H1 (cell line): ENCODE data around the gene RENBP. TPM values are rescaled to one million over a fixed set of nuclear protein-coding genes. Genes with fewer than 3 reads are reported as not detected.

ENCODE experiments used
- CTCF ChIA-PET: fragments of 300-600 bp; sonication (Branson Sonifier 250); formaldehyde crosslinking; loops from one replicate; lab custom pipeline; 2021; ENCODE audit not compliant: partially characterized antibody; lab: Charles Lee
- POLR2A ChIA-PET: fragments of 300-600 bp; sonication (Branson Sonifier 250); formaldehyde crosslinking; loops from one replicate; lab custom pipeline; 2021; ENCODE audit warnings: inconsistent platforms; ENCODE audit not compliant: partially characterized antibody; lab: Charles Lee
- DNase-seq, 2 experiments: peaks; one replicate each; pipeline versions ENCODE4 v3.0.0 to v3.0.0-alpha.2; 2010 to 2022; ENCODE audit warnings: low spot score in 2 of 2, low read depth in 1 of 2, mixed read lengths in 1 of 2
- FAIRE-seq: peaks from 2 replicates; lab custom pipeline; 2011; peaks lifted over from hg19 to GRCh38; lab: Jason Lieb, UNC
- H2AFZ ChIP-seq: 2 replicates; pipeline ENCODE4 v1.8.1; 2012; ENCODE audit warnings: low read length, inconsistent platforms
- H2AK5ac ChIP-seq: 2 replicates; pipeline ENCODE4 v1.6.1; 2013; ENCODE audit warnings: low read depth, low read length
- H2BK120ac ChIP-seq: replicated peaks from 2 replicates; pipeline ENCODE3; 2013; ENCODE audit warnings: low read depth, low read length, inconsistent platforms
- H2BK12ac ChIP-seq: 2 replicates; pipeline ENCODE4 v1.6.1; 2013; ENCODE audit warnings: low read depth, low read length
- H2BK15ac ChIP-seq: 2 replicates; pipeline ENCODE4 v1.6.1; 2013; ENCODE audit warnings: low read length
- H2BK20ac ChIP-seq: 2 replicates; pipeline ENCODE4 v1.6.1; 2013; ENCODE audit warnings: low read length
- H2BK5ac ChIP-seq: 2 replicates; pipeline ENCODE4 v1.6.1; 2013; ENCODE audit warnings: low read depth, low read length
- H3K14ac ChIP-seq: 2 replicates; pipeline ENCODE4 v1.6.1; 2013; ENCODE audit warnings: inconsistent platforms; ENCODE audit not compliant: insufficient read length
- H3K18ac ChIP-seq: 2 replicates; pipeline ENCODE4 v1.6.1; 2013; ENCODE audit warnings: low read length; ENCODE audit errors: extremely low read depth
- H3K23ac ChIP-seq: 2 replicates; pipeline ENCODE4 v1.6.1; 2013; ENCODE audit warnings: inconsistent platforms; ENCODE audit not compliant: insufficient read length
- H3K23me2 ChIP-seq: 2 replicates; pipeline ENCODE4 v1.6.1; 2013; ENCODE audit warnings: low read depth, low read length
- H3K27ac ChIP-seq: 2 replicates; pipeline ENCODE4 v1.6.1; 2011; ENCODE audit warnings: low read depth, low read length, inconsistent platforms
- H3K27me3 ChIP-seq, 4 experiments: replicated peaks in 1 of 4; 1 replicate in 1 of 4; 2 replicates in 3 of 4; pipeline versions ENCODE4 v1.6.1 to v1.8.1; 2011 to 2013; ENCODE audit warnings: low read length in 3 of 4, mild to moderate bottlenecking in 3 of 4, inconsistent platforms in 2 of 4, mixed read lengths in 2 of 4, moderate library complexity in 1 of 4; ENCODE audit not compliant: control insufficient read depth in 3 of 4, insufficient read depth in 3 of 4; ENCODE audit errors: extremely low read depth in 1 of 4
- H3K36me3 ChIP-seq, 4 experiments: 2 replicates each; pipeline versions ENCODE4 v1.6.1 to v1.8.1; 2011 to 2013; ENCODE audit warnings: mild to moderate bottlenecking in 4 of 4, low read length in 3 of 4, moderate library complexity in 2 of 4, control low read depth in 1 of 4, inconsistent platforms in 1 of 4; ENCODE audit not compliant: insufficient read depth in 4 of 4, control insufficient read depth in 2 of 4
- H3K4ac ChIP-seq: replicated peaks from 2 replicates; pipeline ENCODE3; 2013; ENCODE audit warnings: low read length, low read depth, mixed read lengths, inconsistent platforms; ENCODE audit not compliant: insufficient read length
- H3K4me1 ChIP-seq, 4 experiments: replicated peaks in 1 of 4; 1 replicate in 1 of 4; 2 replicates in 3 of 4; pipeline versions ENCODE4 v1.6.1 to v1.8.1; 2011 to 2013; ENCODE audit warnings: low read length in 3 of 4, inconsistent platforms in 2 of 4, mixed read lengths in 1 of 4; ENCODE audit not compliant: insufficient read depth in 4 of 4, control insufficient read depth in 3 of 4
- H3K4me2 ChIP-seq, 2 experiments: 2 replicates each; pipeline versions ENCODE4 v1.6.1 to v1.8.1; 2011 to 2013; ENCODE audit warnings: low read depth in 2 of 2, low read length in 2 of 2, control low read depth in 1 of 2, inconsistent platforms in 1 of 2, mild to moderate bottlenecking in 1 of 2; ENCODE audit not compliant: insufficient read depth in 1 of 2
- H3K4me3 ChIP-seq, 4 experiments: fragments of 200-600, 300-600 bp in 1 of 4; sonication (generic), shearing (Covaris generic), sonication (Bioruptor Twin) in 1 of 4; 2 replicates each; pipeline versions ENCODE4 v1.5.1 to v1.8.1; 2011 to 2016; ENCODE audit warnings: low read length in 4 of 4, low read depth in 3 of 4, control low read depth in 2 of 4, inconsistent platforms in 2 of 4, mild to moderate bottlenecking in 2 of 4, mixed read lengths in 1 of 4, moderate library complexity in 1 of 4; ENCODE audit not compliant: insufficient read depth in 2 of 4; ENCODE audit errors: extremely low read depth in 1 of 4
- H3K56ac ChIP-seq: replicated peaks from 2 replicates; pipeline ENCODE3; 2013; ENCODE audit warnings: low read depth, mild to moderate bottlenecking, mixed read lengths, low read length, inconsistent platforms; ENCODE audit not compliant: insufficient read length
- H3K79me1 ChIP-seq: 2 replicates; pipeline ENCODE4 v1.6.1; 2013; ENCODE audit warnings: low read depth, low read length, control low read depth
- H3K79me2 ChIP-seq, 2 experiments: 2 replicates each; pipeline versions ENCODE4 v1.6.1 to v1.8.1; 2012 to 2013; ENCODE audit warnings: low read length in 2 of 2, mild to moderate bottlenecking in 2 of 2, inconsistent platforms in 1 of 2; ENCODE audit not compliant: insufficient read depth in 2 of 2, control insufficient read depth in 1 of 2
- H3K9ac ChIP-seq, 4 experiments: replicated peaks in 1 of 4; 1 replicate in 1 of 4; 2 replicates in 3 of 4; pipeline versions ENCODE4 v1.6.1 to v1.8.1; 2011 to 2013; ENCODE audit warnings: low read depth in 3 of 4, low read length in 3 of 4, control low read depth in 2 of 4, mild to moderate bottlenecking in 2 of 4, moderate library complexity in 2 of 4, inconsistent platforms in 1 of 4; ENCODE audit errors: extremely low read depth in 1 of 4
- H3K9me3 ChIP-seq, 2 experiments: 2 replicates each; pipeline versions ENCODE4 v1.6.1 to v1.8.1; 2012 to 2013; ENCODE audit warnings: mild to moderate bottlenecking in 2 of 2, moderate library complexity in 2 of 2, control low read depth in 1 of 2, inconsistent platforms in 1 of 2, low read depth in 1 of 2, low read length in 1 of 2, mixed read lengths in 1 of 2; ENCODE audit not compliant: insufficient read depth in 2 of 2
- H4K20me1 ChIP-seq, 2 experiments: replicated peaks in 1 of 2; 2 replicates each; pipeline versions ENCODE3 to v1.8.1; 2011 to 2013; ENCODE audit warnings: inconsistent platforms in 2 of 2, low read length in 2 of 2, mild to moderate bottlenecking in 1 of 2; ENCODE audit not compliant: insufficient read depth in 2 of 2, control insufficient read depth in 1 of 2
- H4K5ac ChIP-seq: 2 replicates; pipeline ENCODE4 v1.6.1; 2013; ENCODE audit warnings: low read length, low read depth, mixed read lengths, inconsistent platforms; ENCODE audit not compliant: insufficient read length
- H4K8ac ChIP-seq: 2 replicates; pipeline ENCODE4 v1.8.0; 2013; ENCODE audit warnings: mild to moderate bottlenecking, moderate library complexity, low read length, inconsistent platforms; ENCODE audit not compliant: insufficient read depth; ENCODE audit errors: extremely low read depth
- H4K91ac ChIP-seq: replicated peaks from 2 replicates; pipeline ENCODE3; 2013; ENCODE audit warnings: low read length, mixed read lengths, inconsistent platforms; ENCODE audit not compliant: insufficient read length
- BACH1 ChIP-seq: IDR thresholded peaks from 2 replicates; pipeline ENCODE4 v1.6.1; 2012; ENCODE audit warnings: low read length, improper control_type of control experiment
- EP300 ChIP-seq, 2 experiments: IDR thresholded peaks; 1 replicate in 1 of 2; 2 replicates in 1 of 2; pipeline ENCODE4 v1.6.1; 2011 to 2012; ENCODE audit warnings: low read depth in 2 of 2, low read length in 2 of 2, mild to moderate bottlenecking in 2 of 2, borderline replicate concordance in 1 of 2, inconsistent platforms in 1 of 2, moderate library complexity in 1 of 2
- EZH2 ChIP-seq: fragments of 200-600 bp; sonication (generic); IDR thresholded peaks from 2 replicates; pipeline ENCODE4 v1.7.1; 2012; ENCODE audit warnings: low read depth, mild to moderate bottlenecking, moderate library complexity, low read length, inconsistent platforms; ENCODE audit not compliant: severe bottlenecking
- GABPA ChIP-seq: IDR thresholded peaks from 2 replicates; pipeline ENCODE4 v1.6.1; 2011; ENCODE audit warnings: mild to moderate bottlenecking, low read length, moderate library complexity, borderline replicate concordance; ENCODE audit not compliant: insufficient read depth
- MAFK ChIP-seq: IDR thresholded peaks from 2 replicates; pipeline ENCODE4 v1.6.1; 2012; ENCODE audit warnings: low read depth, mild to moderate bottlenecking, improper control_type of control experiment, low read length
- NANOG ChIP-seq: IDR thresholded peaks from 2 replicates; pipeline ENCODE4 v1.6.1; 2011; ENCODE audit warnings: low read length, low read depth, mild to moderate bottlenecking, inconsistent platforms; ENCODE audit not compliant: insufficient read depth, poor library complexity, severe bottlenecking
- NRF1 ChIP-seq: IDR thresholded peaks from 2 replicates; pipeline ENCODE4 v1.6.1; 2011; ENCODE audit warnings: mild to moderate bottlenecking, low read depth, low read length, improper control_type of control experiment
- POLR2A ChIP-seq, 2 experiments: IDR thresholded peaks; 1 replicate in 1 of 2; 2 replicates in 1 of 2; pipeline ENCODE4 v1.6.1; 2011; ENCODE audit warnings: low read depth in 2 of 2, low read length in 2 of 2, mild to moderate bottlenecking in 2 of 2; ENCODE audit errors: control extremely low read depth in 1 of 2
- POU5F1 ChIP-seq: IDR thresholded peaks from 2 replicates; pipeline ENCODE4 v1.6.1; 2011; ENCODE audit warnings: low read depth, mild to moderate bottlenecking, low read length, moderate library complexity
- SIN3A ChIP-seq, 2 experiments: IDR thresholded peaks in 1 of 2; conservative IDR thresholded peaks in 1 of 2; 2 replicates each; pipeline ENCODE4 v1.6.1; 2011 to 2012; ENCODE audit warnings: low read length in 2 of 2, improper control_type of control experiment in 1 of 2, low read depth in 1 of 2, mild to moderate bottlenecking in 1 of 2
- SRF ChIP-seq: IDR thresholded peaks from 2 replicates; pipeline ENCODE4 v1.6.1; 2011; ENCODE audit warnings: mild to moderate bottlenecking, low read depth, low read length, moderate library complexity
- TCF12 ChIP-seq: IDR thresholded peaks from 2 replicates; pipeline ENCODE4 v1.6.1; 2011; ENCODE audit warnings: low read depth, mild to moderate bottlenecking, low read length
- WGBS, 2 experiments: shearing (Covaris generic) in 1 of 2; methylation state at CpG; one replicate each; pipeline versions ENCODE4 v1.1.6 to v1.1.7; 2013 to 2015; ENCODE audit warnings: low lambda C conversion rate in 2 of 2, mixed read lengths in 2 of 2, inconsistent platforms in 1 of 2, low coverage in 1 of 2, missing lambda C conversion rate in 1 of 2; ENCODE audit not compliant: insufficient replicate concordance in 2 of 2, insufficient coverage in 1 of 2, insufficient read length in 1 of 2; ENCODE audit errors: extremely low coverage in 1 of 2, missing lambda C conversion rate in 1 of 2; 5-methylcytosine and 5-hydroxymethylcytosine counted together
- polyA plus RNA-seq, 7 experiments: library from polyadenylated mRNA; depleted of rRNA in 3 of 7; stranded (reverse) in 5 of 7; unstranded in 2 of 7; fragments of >200 nt in 5 of 7; fragments of 200-250 nt in 2 of 7; gene quantifications; 1 replicate in 5 of 7; 2 replicates in 1 of 7; 4 replicates in 1 of 7; pipeline versions ENCODE4 v1.2.1 to v1.2.3, GENCODE V29; 2011 to 2013; ENCODE audit warnings: missing spikeins in 2 of 7, mixed read lengths in 2 of 7
- total RNA-seq: library from RNA; stranded (reverse); fragmentation: NEBNext Ultra II Directional; extraction: Animal tissue kit (Norgen Biotek cat#: 25700); gene quantifications from 2 replicates; pipeline ENCODE4 v1.2.1, GENCODE V29; 2021
- TF ChIP-seq, protein P1 (sequence below): IDR thresholded peaks from 2 replicates; pipeline ENCODE4 v1.6.1; 2012; ENCODE audit warnings: inconsistent platforms

The RENBP gene
- total and polyA plus RNA-seq, 2 of the 8 experiments (the other 6 are each of a cell fraction or from before 2014, with no cell fraction given) = 12.4 to 21.8 TPM

DNA sequence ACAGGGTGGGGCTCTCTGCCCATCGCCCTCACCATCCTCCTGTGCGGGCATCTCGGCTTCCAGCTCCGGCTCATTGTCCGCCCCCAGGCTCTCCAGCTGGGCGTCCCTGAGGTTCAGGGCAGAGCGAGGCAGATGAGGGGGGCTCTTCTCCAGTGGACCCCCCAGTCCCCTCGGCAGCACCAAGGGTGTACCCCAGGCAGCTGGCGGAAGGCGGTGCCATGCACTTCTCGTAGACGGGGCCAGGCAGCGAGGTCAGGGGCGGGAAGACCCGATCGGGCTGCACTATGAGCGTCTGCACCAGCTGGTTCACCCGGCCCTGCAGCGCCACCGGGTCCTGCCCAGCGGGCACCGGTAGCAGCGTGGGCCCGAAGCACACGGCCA is 34.5 kb downstream of the RENBP start:
- 100% methylated on average over 5 of the region's 25 CpGs; no CpG with 5 or more reads in 1 of the 2 experiments for WGBS, 2 experiments
- no peak overlapping the region for H3K27ac ChIP-seq
- no peak overlapping the region for H3K14ac ChIP-seq
- no peaks in the 10 kb centered on the region for H3K79me2 ChIP-seq
- H3K23ac ChIP-seq = no peak overlapping the region
- H2BK15ac ChIP-seq = no peak overlapping the region
- no peak overlapping the region for H4K91ac ChIP-seq
- no peaks in the 10 kb centered on the region for H3K79me1 ChIP-seq
- H3K18ac ChIP-seq = no peak overlapping the region
- H2BK20ac ChIP-seq = no peak overlapping the region
- no peak overlapping the region for H3K9ac ChIP-seq
- H3K4me2 ChIP-seq = no peak overlapping the region
- H4K20me1 ChIP-seq = no peaks in the 10 kb centered on the region
- no peak overlapping the region for H2AFZ ChIP-seq
- no peak overlapping the region for H2BK5ac ChIP-seq
- no peak overlapping the region for H2BK120ac ChIP-seq
- no peak overlapping the region for H3K56ac ChIP-seq
- ChIA-PET CTCF (interaction anchor here (0.8 to 5.7 kb wide), 6 partner anchors 9 to 147 kb away, joined by 3 to 65 read pairs (median 4); partner anchors contain the start of gene ARHGAP4), POLR2A (interaction anchor here (0.9 to 1.9 kb wide), 6 partner anchors 14 to 116 kb away, joined by 3 to 5 read pairs (median 3); partner anchors contain the start of genes ARHGAP4, IDH3G and SSR4)
- H2BK12ac ChIP-seq = no peak overlapping the region
- H2AK5ac ChIP-seq = no peak overlapping the region
- no peak for FAIRE-seq
- H3K9me3 ChIP-seq = no peaks in the 10 kb centered on the region
- no peak overlapping the region for H3K4ac ChIP-seq
- H3K4me1 ChIP-seq = peaks cover 0 to 3% (median 0%) of the 10 kb centered on the region in 4 experiments; a peak in 1 of 7 replicates
- no peaks in the 10 kb centered on the region for H3K23me2 ChIP-seq
- H4K5ac ChIP-seq = no peak overlapping the region
- H4K8ac ChIP-seq = no peak overlapping the region
- no peak overlapping the region for H3K4me3 ChIP-seq
- no peak for DNase-seq
- H3K27me3 ChIP-seq = no peaks in the 10 kb centered on the region
- H3K36me3 ChIP-seq = no peaks in the 10 kb centered on the region; a peak in 1 of 8 replicates
- no peak for TF ChIP-seq SIN3A (conservative IDR thresholded peaks at IDR 0.05 in 1 of 2, IDR thresholded peaks at IDR 0.05 in 1 of 2; ENCODE audit: low read depth in 1 of 2, low read length in 2 of 2)
- no peak for TF ChIP-seq TCF12
- TF ChIP-seq, protein P1, sequence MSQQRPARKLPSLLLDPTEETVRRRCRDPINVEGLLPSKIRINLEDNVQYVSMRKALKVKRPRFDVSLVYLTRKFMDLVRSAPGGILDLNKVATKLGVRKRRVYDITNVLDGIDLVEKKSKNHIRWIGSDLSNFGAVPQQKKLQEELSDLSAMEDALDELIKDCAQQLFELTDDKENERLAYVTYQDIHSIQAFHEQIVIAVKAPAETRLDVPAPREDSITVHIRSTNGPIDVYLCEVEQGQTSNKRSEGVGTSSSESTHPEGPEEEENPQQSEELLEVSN = no peak
- no peak for TF ChIP-seq MAFK
- no peak for TF ChIP-seq EZH2
- TF ChIP-seq NRF1 = no peak
- no peak for TF ChIP-seq EP300 (IDR thresholded peaks at IDR 0.05; ENCODE audit: borderline replicate concordance in 1 of 2, low read depth in 2 of 2, low read length in 2 of 2)
- TF ChIP-seq NANOG = no peak
- no peak for TF ChIP-seq BACH1
- no peak for TF ChIP-seq POLR2A (IDR thresholded peaks at IDR 0.05; ENCODE audit: control extremely low read depth in 1 of 2, low read depth in 2 of 2, low read length in 2 of 2)
- TF ChIP-seq POU5F1 = no peak
- no peak for TF ChIP-seq GABPA
- TF ChIP-seq SRF = no peak
